Osteocyte (in vitro differentiated cells): ENCODE results near the gene RIC3. TPM values are rescaled to one million over a fixed set of nuclear protein-coding genes. Genes with fewer than 3 reads are reported as not detected.

Experiments
- DNase-seq: peaks from one replicate; pipeline ENCODE4 v3.0.0; 2021; ENCODE audit warnings: mixed read lengths; ENCODE audit not compliant: unreplicated experiment; ENCODE audit errors: extremely low spot score
- H3K27ac Mint-ChIP-seq: one replicate; pipeline ENCODE4 v1.8.0; 2021; ENCODE audit warnings: mild to moderate bottlenecking, mixed read lengths; ENCODE audit not compliant: unreplicated experiment
- H3K27me3 Mint-ChIP-seq: one replicate; pipeline ENCODE4 v1.8.0; 2021; ENCODE audit warnings: mixed read lengths; ENCODE audit not compliant: unreplicated experiment
- H3K36me3 Mint-ChIP-seq: one replicate; pipeline ENCODE4 v1.8.0; 2021; ENCODE audit warnings: mixed read lengths; ENCODE audit not compliant: unreplicated experiment
- H3K4me1 Mint-ChIP-seq: one replicate; pipeline ENCODE4 v1.8.0; 2021; ENCODE audit warnings: mixed read lengths; ENCODE audit not compliant: unreplicated experiment
- H3K4me3 Mint-ChIP-seq: one replicate; pipeline ENCODE4 v1.8.0; 2021; ENCODE audit warnings: mild to moderate bottlenecking, moderate library complexity, mixed read lengths; ENCODE audit not compliant: unreplicated experiment
- H3K9me3 Mint-ChIP-seq: one replicate; pipeline ENCODE4 v1.8.0; 2021; ENCODE audit warnings: mixed read lengths; ENCODE audit not compliant: unreplicated experiment
- total RNA-seq: library from RNA; stranded (reverse); gene quantifications from 2 replicates; pipeline ENCODE4 v1.2.1, GENCODE V29; 2021
- TF ChIP-seq, protein P1 (sequence below): fragments of 200-600 bp; sonication (generic); IDR thresholded peaks from 2 replicates; pipeline ENCODE4 v1.5.0; 2021; ENCODE audit warnings: antibody characterized with exemption, mild to moderate bottlenecking, moderate library complexity

The RIC3 gene
- total RNA-seq, 1 donor from 2014 or later, result not detected

DNA sequence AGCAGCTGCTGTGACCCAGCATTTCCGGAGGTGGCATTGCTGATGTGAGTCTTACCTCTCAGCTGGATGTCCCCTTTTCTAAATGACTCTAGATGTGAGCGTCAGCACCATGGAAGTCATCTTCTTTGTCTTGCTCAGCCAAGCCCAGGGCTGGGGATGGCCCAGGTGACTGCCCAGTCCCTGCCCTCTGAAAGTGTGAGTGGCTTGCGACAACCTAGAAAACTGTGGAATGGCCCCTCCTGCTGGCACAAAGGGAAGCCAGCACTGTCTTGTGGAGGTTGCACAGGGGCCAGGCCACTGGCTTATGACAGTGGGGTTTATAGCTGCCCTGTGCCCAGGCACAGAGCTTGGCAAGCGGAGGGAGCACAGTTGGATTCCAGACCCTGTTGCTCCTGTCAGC, 81.6 kb downstream of the RIC3 start:
- Mint-ChIP-seq H3K4me1 (peaks cover 9% of the 10 kb centered on the region), H3K27ac (no peak overlapping the region), H3K36me3 (no peaks in the 10 kb centered on the region), H3K4me3 (no peak overlapping the region), H3K27me3 (no peaks in the 10 kb centered on the region), H3K9me3 (no peaks in the 10 kb centered on the region)
- DNase-seq, result no peak
- TF ChIP-seq, protein P1, sequence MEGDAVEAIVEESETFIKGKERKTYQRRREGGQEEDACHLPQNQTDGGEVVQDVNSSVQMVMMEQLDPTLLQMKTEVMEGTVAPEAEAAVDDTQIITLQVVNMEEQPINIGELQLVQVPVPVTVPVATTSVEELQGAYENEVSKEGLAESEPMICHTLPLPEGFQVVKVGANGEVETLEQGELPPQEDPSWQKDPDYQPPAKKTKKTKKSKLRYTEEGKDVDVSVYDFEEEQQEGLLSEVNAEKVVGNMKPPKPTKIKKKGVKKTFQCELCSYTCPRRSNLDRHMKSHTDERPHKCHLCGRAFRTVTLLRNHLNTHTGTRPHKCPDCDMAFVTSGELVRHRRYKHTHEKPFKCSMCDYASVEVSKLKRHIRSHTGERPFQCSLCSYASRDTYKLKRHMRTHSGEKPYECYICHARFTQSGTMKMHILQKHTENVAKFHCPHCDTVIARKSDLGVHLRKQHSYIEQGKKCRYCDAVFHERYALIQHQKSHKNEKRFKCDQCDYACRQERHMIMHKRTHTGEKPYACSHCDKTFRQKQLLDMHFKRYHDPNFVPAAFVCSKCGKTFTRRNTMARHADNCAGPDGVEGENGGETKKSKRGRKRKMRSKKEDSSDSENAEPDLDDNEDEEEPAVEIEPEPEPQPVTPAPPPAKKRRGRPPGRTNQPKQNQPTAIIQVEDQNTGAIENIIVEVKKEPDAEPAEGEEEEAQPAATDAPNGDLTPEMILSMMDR, result peak; percentile 15

DNA sequence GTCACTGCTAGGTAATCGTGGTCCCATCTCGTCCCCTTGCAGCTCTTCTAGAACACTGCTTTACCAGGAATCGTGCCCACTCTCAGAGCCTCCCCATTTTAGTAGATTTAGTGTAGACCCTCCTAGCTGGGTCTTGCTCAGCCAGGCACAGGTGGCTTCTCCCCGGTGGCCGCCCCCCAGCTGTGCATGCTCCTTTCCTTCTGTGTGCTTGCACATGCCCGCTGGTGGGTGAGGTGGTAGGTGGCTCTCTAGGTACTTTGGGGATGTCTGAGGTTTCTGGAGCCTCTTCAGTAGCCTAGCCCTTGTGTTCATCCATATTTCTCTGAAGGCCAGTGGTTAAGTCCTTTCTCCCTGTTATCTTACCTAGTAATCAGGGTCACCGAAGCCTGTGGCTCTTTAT, 82.3 kb downstream of the RIC3 start:
- Mint-ChIP-seq H3K27me3 (no peaks in the 10 kb centered on the region), H3K4me1 (peaks cover 14% of the 10 kb centered on the region), H3K4me3 (no peak overlapping the region), H3K9me3 (no peaks in the 10 kb centered on the region), H3K27ac (no peak overlapping the region), H3K36me3 (no peaks in the 10 kb centered on the region)
- DNase-seq, result no peak
- TF ChIP-seq, protein P1, result no peak

DNA sequence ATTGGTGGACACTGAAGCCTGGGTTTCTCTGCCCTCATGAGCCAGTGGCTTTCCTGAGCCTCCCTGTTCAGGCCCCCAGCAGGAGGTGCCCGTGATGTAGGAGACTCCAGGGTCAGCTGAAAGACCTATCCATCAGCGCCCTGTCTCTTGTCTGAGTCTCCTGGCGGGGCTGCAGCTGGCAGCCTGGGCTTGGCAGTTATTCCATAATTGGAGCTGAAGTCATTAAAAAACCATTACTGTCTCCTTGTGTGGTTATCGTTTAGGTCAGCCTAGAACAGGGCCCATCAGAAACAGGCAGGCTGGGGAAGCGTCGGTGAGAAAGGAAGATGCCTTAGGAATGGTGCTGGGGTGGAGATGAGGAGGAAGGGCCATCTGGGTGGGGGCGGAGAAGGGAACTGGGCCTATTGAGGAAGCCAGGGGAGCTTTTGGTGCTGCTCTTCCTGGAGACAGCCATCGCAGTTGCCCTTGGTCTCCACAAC, 82.8 kb downstream of the RIC3 start:
- Mint-ChIP-seq H3K4me3 (no peak overlapping the region), H3K9me3 (no peaks in the 10 kb centered on the region), H3K36me3 (no peaks in the 10 kb centered on the region), H3K27ac (no peak overlapping the region), H3K27me3 (no peaks in the 10 kb centered on the region), H3K4me1 (peaks cover 14% of the 10 kb centered on the region)
- TF ChIP-seq, protein P1, result no peak
- DNase-seq, result no peak

GRCh38 chr11:8085011-8085645, 83.7 kb downstream of the RIC3 start:
- H3K4me1 Mint-ChIP-seq, result peaks cover 16% of the 10 kb centered on the region
- TF ChIP-seq, protein P1, result no peak

GRCh38 chr11:8084352-8084751, 84.5 kb downstream of the RIC3 start:
- TF ChIP-seq, protein P1, result no peak
- Mint-ChIP-seq H3K9me3 (no peaks in the 10 kb centered on the region), H3K27me3 (no peaks in the 10 kb centered on the region), H3K27ac (no peak overlapping the region), H3K36me3 (no peaks in the 10 kb centered on the region), H3K4me3 (no peak overlapping the region), H3K4me1 (peaks cover 16% of the 10 kb centered on the region)
- DNase-seq, result no peak

More at GRCh38 chr11:8085011-8085645, 83.7 kb downstream of the RIC3 start:
- DNase-seq, result no peak
- Mint-ChIP-seq H3K4me3 (no peak overlapping the region), H3K27ac (no peak overlapping the region), H3K9me3 (no peaks in the 10 kb centered on the region), H3K27me3 (no peaks in the 10 kb centered on the region), H3K36me3 (no peaks in the 10 kb centered on the region)
